HG02852 (cell line): ENCODE measurements around the gene XAGE1B.
"Not testable (repeated sequence)": the region's sequence is repeated elsewhere in the genome, so short reads cannot be mapped to it uniquely, and the experiment has no call there.

Experiments used
- ATAC-seq: cut with Tn5 transposase; IDR thresholded peaks from one replicate; pipeline ENCODE4 v1.9.1; 2021; ENCODE audit warnings: mild to moderate bottlenecking, moderate library complexity; ENCODE audit not compliant: unreplicated experiment

XAGE1B gene

GRCh38 chrX:52516987-52517325 is at the start of gene XAGE1B:
TSS of gene XAGE1B (minus strand) at chrX:52517063. CDS start at chrX:52515527, 1,536 bp downstream.
- ATAC-seq: not testable (repeated sequence)

- no peak for ATAC-seq
Measured at GRCh38 chrX:52563105-52563504, 46.2 kb upstream of the XAGE1B start.

- ATAC-seq: no peak
Measured at GRCh38 chrX:52558140-52558539, 41.3 kb upstream of the XAGE1B start.

- ATAC-seq: no peak
Measured at GRCh38 chrX:52556741-52557140, 39.9 kb upstream of the XAGE1B start.

- ATAC-seq: no peak
Measured at GRCh38 chrX:52553995-52554642, 37.3 kb upstream of the XAGE1B start.

GRCh38 chrX:52548769-52549168 is 31.9 kb upstream of the XAGE1B start:
- ATAC-seq: not testable (repeated sequence)

- no peak for ATAC-seq
Measured at GRCh38 chrX:52544147-52544840, 27.4 kb upstream of the XAGE1B start.

GRCh38 chrX:52542311-52542710 is 25.4 kb upstream of the XAGE1B start:
- ATAC-seq: no peak

- ATAC-seq: not testable (repeated sequence)
Measured at GRCh38 chrX:52541051-52541450, 24.2 kb upstream of the XAGE1B start.

- ATAC-seq: not testable (repeated sequence)
Measured at GRCh38 chrX:52516110-52516986, 515 bp downstream of the XAGE1B start.

- not testable (repeated sequence) for ATAC-seq
Measured at GRCh38 chrX:52511126-52511525, 5.7 kb downstream of the XAGE1B start.

GRCh38 chrX:52509916-52510315 is 6.9 kb downstream of the XAGE1B start:
- ATAC-seq: no peak

GRCh38 chrX:52507331-52507730 is 9.5 kb downstream of the XAGE1B start:
- no peak for ATAC-seq

- ATAC-seq: no peak
Measured at GRCh38 chrX:52504551-52504950, 12.3 kb downstream of the XAGE1B start.

- not testable (repeated sequence) for ATAC-seq
Measured at GRCh38 chrX:52501362-52501761, 15.5 kb downstream of the XAGE1B start.

GRCh38 chrX:52496419-52496772 is 20.5 kb downstream of the XAGE1B start:
- not testable (repeated sequence) for ATAC-seq

GRCh38 chrX:52495545-52496418 is 21.1 kb downstream of the XAGE1B start, which contains the start of gene XAGE1A:
TSS of gene XAGE1A (plus strand) at chrX:52495808. CDS start at chrX:52497362, 1,554 bp downstream.
- not testable (repeated sequence) for ATAC-seq

GRCh38 chrX:52471301-52471700 is 45.6 kb downstream of the XAGE1B start:
- ATAC-seq: not testable (repeated sequence)
